ENCODE data around the gene PCDHGB3.
"Not testable (repeated sequence)": the region's sequence is repeated elsewhere in the genome, so short reads cannot be mapped to it uniquely, and the experiment has no call there.

Gene PCDHGB3

GRCh38 chr5:141343953-141344463, 26.0 kb upstream of the PCDHGB3 start:
- H3K9ac ChIP-seq (ENCODE audit: low read length): no peak overlapping the region
- H3K4me3 ChIP-seq (ENCODE audit: low read length): no peak overlapping the region
- no peaks in the 10 kb centered on the region for H3K4me1 ChIP-seq (ENCODE audit: control insufficient read depth, insufficient read depth, low read length)
- peaks cover 4% of the 10 kb centered on the region for H3K27me3 ChIP-seq (ENCODE audit: control insufficient read depth, insufficient read depth, low read length)
- no peaks in the 10 kb centered on the region for H3K36me3 ChIP-seq (ENCODE audit: control insufficient read depth, insufficient read depth, low read length)
- H3K9me3 ChIP-seq (ENCODE audit: control insufficient read depth, low read length): peaks cover 5% of the 10 kb centered on the region

GRCh38 chr5:141345327-141345726, 24.7 kb upstream of the PCDHGB3 start:
- H3K4me1 ChIP-seq (ENCODE audit: control insufficient read depth, insufficient read depth, low read length): no peaks in the 10 kb centered on the region
- no peaks in the 10 kb centered on the region for H3K27me3 ChIP-seq (ENCODE audit: control insufficient read depth, insufficient read depth, low read length)
- H3K4me3 ChIP-seq (ENCODE audit: low read length): no peak overlapping the region
- no peaks in the 10 kb centered on the region for H3K36me3 ChIP-seq (ENCODE audit: control insufficient read depth, insufficient read depth, low read length)
- no peak overlapping the region for H3K9ac ChIP-seq (ENCODE audit: low read length)
- peaks cover 9% of the 10 kb centered on the region for H3K9me3 ChIP-seq (ENCODE audit: control insufficient read depth, low read length)

- peaks cover 12% of the 10 kb centered on the region for H3K9me3 ChIP-seq (ENCODE audit: control insufficient read depth, low read length)
- not testable (repeated sequence) for H3K36me3 ChIP-seq (ENCODE audit: control insufficient read depth, insufficient read depth, low read length); H3K9ac ChIP-seq (ENCODE audit: low read length); H3K4me3 ChIP-seq (ENCODE audit: low read length); H3K27me3 ChIP-seq (ENCODE audit: control insufficient read depth, insufficient read depth, low read length); H3K4me1 ChIP-seq (ENCODE audit: control insufficient read depth, insufficient read depth, low read length)
These were observed 24.0 kb upstream of the PCDHGB3 start for GRCh38 chr5:141346017-141346416.

GRCh38 chr5:141349917-141350619, 20.0 kb upstream of the PCDHGB3 start, which contains the start of gene PCDHGB1:
TSS of gene PCDHGB1 (plus strand) at chr5:141350099. CDS start at chr5:141350261, 162 bp downstream.
- no peak within 1 kb of the TSS for H3K4me3 ChIP-seq (ENCODE audit: low read length)
- H3K9ac ChIP-seq (ENCODE audit: low read length): no peak within 1 kb of the TSS
- H3K36me3 ChIP-seq (ENCODE audit: control insufficient read depth, insufficient read depth, low read length): no peaks in the 10 kb centered on the region
- peaks cover 4% of the 10 kb centered on the region for H3K27me3 ChIP-seq (ENCODE audit: control insufficient read depth, insufficient read depth, low read length)
- peaks cover 18% of the 10 kb centered on the region for H3K9me3 ChIP-seq (ENCODE audit: control insufficient read depth, low read length)
- no peaks in the 10 kb centered on the region for H3K4me1 ChIP-seq (ENCODE audit: control insufficient read depth, insufficient read depth, low read length)

DNA sequence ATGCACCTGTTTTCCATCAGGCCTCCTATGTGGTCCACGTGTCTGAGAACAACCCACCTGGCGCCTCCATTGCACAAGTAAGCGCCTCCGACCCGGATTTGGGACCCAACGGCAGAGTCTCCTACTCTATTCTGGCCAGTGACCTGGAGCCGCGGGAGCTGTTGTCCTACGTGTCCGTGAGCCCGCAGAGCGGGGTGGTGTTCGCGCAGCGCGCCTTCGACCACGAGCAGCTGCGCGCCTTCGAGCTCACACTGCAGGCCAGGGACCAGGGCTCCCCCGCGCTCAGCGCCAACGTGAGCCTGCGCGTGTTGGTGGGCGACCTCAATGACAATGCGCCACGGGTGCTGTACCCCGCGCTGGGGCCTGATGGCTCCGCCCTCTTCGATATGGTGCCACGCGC, 18.5 kb upstream of the PCDHGB3 start:
- Histone ChIP-seq H3K27me3 (ENCODE audit: control insufficient read depth, insufficient read depth, low read length) (peaks cover 4% of the 10 kb centered on the region), H3K9me3 (ENCODE audit: control insufficient read depth, low read length) (peaks cover 18% of the 10 kb centered on the region)

GRCh38 chr5:141354900-141355469, 15.1 kb upstream of the PCDHGB3 start, which contains the start of gene PCDHGA4:
TSS of gene PCDHGA4 (plus strand) at chr5:141355021. CDS start at chr5:141355108, 87 bp downstream.
- Histone ChIP-seq H3K9me3 (ENCODE audit: control insufficient read depth, low read length) (peaks cover 16% of the 10 kb centered on the region), H3K4me1 (ENCODE audit: control insufficient read depth, insufficient read depth, low read length) (no peaks in the 10 kb centered on the region), H3K27me3 (ENCODE audit: control insufficient read depth, insufficient read depth, low read length) (peaks cover 5% of the 10 kb centered on the region), H3K4me3 (ENCODE audit: low read length) (no peak within 1 kb of the TSS), H3K9ac (ENCODE audit: low read length) (no peak within 1 kb of the TSS), H3K36me3 (ENCODE audit: control insufficient read depth, insufficient read depth, low read length) (no peaks in the 10 kb centered on the region)

More for the DNA sequence above, 18.5 kb upstream of the PCDHGB3 start:
- Histone ChIP-seq H3K9ac (ENCODE audit: low read length) (no peak overlapping the region), H3K4me3 (ENCODE audit: low read length) (no peak overlapping the region), H3K36me3 (ENCODE audit: control insufficient read depth, insufficient read depth, low read length) (no peaks in the 10 kb centered on the region), H3K4me1 (ENCODE audit: control insufficient read depth, insufficient read depth, low read length) (no peaks in the 10 kb centered on the region)

- Histone ChIP-seq H3K36me3 (ENCODE audit: control insufficient read depth, insufficient read depth, low read length) (no peaks in the 10 kb centered on the region), H3K27me3 (ENCODE audit: control insufficient read depth, insufficient read depth, low read length) (peaks cover 7% of the 10 kb centered on the region), H3K4me3 (ENCODE audit: low read length) (no peak overlapping the region), H3K9me3 (ENCODE audit: control insufficient read depth, low read length) (peaks cover 16% of the 10 kb centered on the region), H3K9ac (ENCODE audit: low read length) (no peak overlapping the region), H3K4me1 (ENCODE audit: control insufficient read depth, insufficient read depth, low read length) (no peaks in the 10 kb centered on the region)
These were observed 14.4 kb upstream of the PCDHGB3 start for GRCh38 chr5:141355641-141356040.

DNA sequence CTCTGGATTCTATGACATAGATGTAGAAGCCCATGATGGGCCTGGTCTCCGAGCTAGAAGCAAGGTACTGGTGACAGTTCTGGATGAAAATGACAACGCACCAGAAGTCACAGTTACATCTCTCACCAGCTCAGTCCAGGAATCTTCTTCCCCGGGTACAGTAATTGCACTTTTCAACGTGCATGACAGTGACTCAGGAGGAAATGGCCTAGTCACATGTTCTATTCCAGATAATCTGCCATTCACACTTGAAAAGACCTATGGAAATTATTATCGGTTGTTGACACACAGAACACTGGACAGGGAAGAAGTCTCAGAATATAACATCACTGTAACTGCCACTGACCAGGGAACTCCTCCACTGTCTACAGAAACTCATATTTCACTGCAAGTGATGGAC, 13.9 kb upstream of the PCDHGB3 start:
- no peaks in the 10 kb centered on the region for H3K4me1 ChIP-seq (ENCODE audit: control insufficient read depth, insufficient read depth, low read length)
- peaks cover 4% of the 10 kb centered on the region for H3K27me3 ChIP-seq (ENCODE audit: control insufficient read depth, insufficient read depth, low read length)
- H3K4me3 ChIP-seq (ENCODE audit: low read length): no peak overlapping the region
- peaks cover 18% of the 10 kb centered on the region for H3K9me3 ChIP-seq (ENCODE audit: control insufficient read depth, low read length)
- H3K36me3 ChIP-seq (ENCODE audit: control insufficient read depth, insufficient read depth, low read length): no peaks in the 10 kb centered on the region
- no peak overlapping the region for H3K9ac ChIP-seq (ENCODE audit: low read length)

DNA sequence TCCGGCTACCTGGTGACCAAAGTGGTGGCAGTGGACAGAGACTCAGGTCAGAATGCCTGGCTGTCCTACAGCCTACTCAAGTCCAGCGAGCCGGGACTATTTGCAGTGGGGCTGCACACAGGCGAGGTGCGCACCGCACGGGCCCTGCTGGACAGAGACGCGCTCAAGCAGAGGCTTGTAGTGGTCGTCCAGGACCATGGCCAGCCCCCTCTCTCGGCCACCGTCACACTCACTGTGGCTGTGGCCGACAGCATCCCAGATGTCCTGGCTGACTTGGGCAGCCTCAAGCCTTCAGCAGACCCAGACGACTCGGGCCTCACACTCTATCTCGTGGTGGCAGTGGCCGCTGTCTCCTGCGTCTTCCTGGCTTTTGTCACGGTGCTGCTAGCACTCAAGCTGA, 13.1 kb upstream of the PCDHGB3 start:
- peaks cover 18% of the 10 kb centered on the region for H3K9me3 ChIP-seq (ENCODE audit: control insufficient read depth, low read length)
- no peak overlapping the region for H3K4me3 ChIP-seq (ENCODE audit: low read length)
- no peaks in the 10 kb centered on the region for H3K4me1 ChIP-seq (ENCODE audit: control insufficient read depth, insufficient read depth, low read length)
- H3K27me3 ChIP-seq (ENCODE audit: control insufficient read depth, insufficient read depth, low read length): peaks cover 8% of the 10 kb centered on the region
- no peak overlapping the region for H3K9ac ChIP-seq (ENCODE audit: low read length)
- no peaks in the 10 kb centered on the region for H3K36me3 ChIP-seq (ENCODE audit: control insufficient read depth, insufficient read depth, low read length)

- H3K27me3 ChIP-seq (ENCODE audit: control insufficient read depth, insufficient read depth, low read length): peaks cover 21% of the 10 kb centered on the region
- H3K4me3 ChIP-seq (ENCODE audit: low read length): no peak within 1 kb of the TSS
- H3K36me3 ChIP-seq (ENCODE audit: control insufficient read depth, insufficient read depth, low read length): no peaks in the 10 kb centered on the region
- peaks cover 17% of the 10 kb centered on the region for H3K9me3 ChIP-seq (ENCODE audit: control insufficient read depth, low read length)
- H3K9ac ChIP-seq (ENCODE audit: low read length): no peak within 1 kb of the TSS
- H3K4me1 ChIP-seq (ENCODE audit: control insufficient read depth, insufficient read depth, low read length): no peaks in the 10 kb centered on the region
These were observed 10.1 kb upstream of the PCDHGB3 start, which contains the start of gene PCDHGB2 for GRCh38 chr5:141359790-141360426. TSS of gene PCDHGB2 (plus strand) at chr5:141359994. CDS start at chr5:141360136, 142 bp downstream.

GRCh38 chr5:141360685-141361084, 9.4 kb upstream of the PCDHGB3 start:
- Histone ChIP-seq H3K4me1 (ENCODE audit: control insufficient read depth, insufficient read depth, low read length) (no peaks in the 10 kb centered on the region), H3K36me3 (ENCODE audit: control insufficient read depth, insufficient read depth, low read length) (no peaks in the 10 kb centered on the region), H3K27me3 (ENCODE audit: control insufficient read depth, insufficient read depth, low read length) (peaks cover 27% of the 10 kb centered on the region), H3K4me3 (ENCODE audit: low read length) (no peak overlapping the region), H3K9ac (ENCODE audit: low read length) (no peak overlapping the region), H3K9me3 (ENCODE audit: control insufficient read depth, low read length) (peaks cover 25% of the 10 kb centered on the region)

DNA sequence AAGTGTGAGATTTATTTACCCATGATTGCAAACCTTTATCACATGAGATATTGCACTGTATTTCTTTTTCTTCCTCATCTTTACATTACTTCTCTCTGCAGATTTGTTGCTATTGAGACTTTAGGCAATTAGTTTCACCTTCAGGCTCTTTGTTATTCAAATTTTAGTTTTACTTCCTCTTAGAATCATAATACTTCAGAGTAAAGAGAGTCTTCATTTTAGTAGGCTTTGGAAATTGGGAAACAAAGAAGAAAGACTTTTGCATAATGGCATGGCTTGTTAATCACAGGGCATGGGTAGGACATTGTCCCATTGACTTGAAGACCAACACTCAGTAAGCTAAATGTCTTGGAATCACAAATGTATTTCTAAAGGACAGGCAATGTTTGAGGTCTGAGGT, 7.3 kb upstream of the PCDHGB3 start:
- H3K36me3 ChIP-seq (ENCODE audit: control insufficient read depth, insufficient read depth, low read length): no peaks in the 10 kb centered on the region
- H3K4me1 ChIP-seq (ENCODE audit: control insufficient read depth, insufficient read depth, low read length): no peaks in the 10 kb centered on the region
- H3K27me3 ChIP-seq (ENCODE audit: control insufficient read depth, insufficient read depth, low read length): peaks cover 36% of the 10 kb centered on the region
- no peak overlapping the region for H3K4me3 ChIP-seq (ENCODE audit: low read length)
- no peak overlapping the region for H3K9ac ChIP-seq (ENCODE audit: low read length)
- H3K9me3 ChIP-seq (ENCODE audit: control insufficient read depth, low read length): peaks cover 27% of the 10 kb centered on the region

Measured in mucosa of stomach (tissue), 1 donor.